GM23338 (cell line): ENCODE results near the gene SORCS2. TPM values are rescaled to one million over a fixed set of nuclear protein-coding genes. Genes with fewer than 3 reads are reported as not detected.

Experiments
- ATAC-seq: fragments of 200-7000 bp; cut with Tn5 transposase; 3 replicates; pipeline ENCODE4 v1.9.1; 2020
- DNase-seq: peaks from one replicate; pipeline ENCODE4 v3.0.0-alpha.2; 2015; ENCODE audit warnings: low spot score
- H2AFZ ChIP-seq: fragments of 200-600 bp; sonication (generic); 2 replicates; pipeline ENCODE4 v1.8.0; 2016; ENCODE audit warnings: antibody characterized with exemption, mild to moderate bottlenecking, moderate library complexity
- H3F3A ChIP-seq: fragments of 200-600 bp; sonication (generic); replicated peaks from 2 replicates; pipeline ENCODE4 v1.8.0; 2017; ENCODE audit warnings: antibody characterized with exemption, mixed run types, low read depth
- H3K27ac ChIP-seq: fragments of 200-600 bp; sonication (generic); 2 replicates; pipeline ENCODE4 v1.6.1; 2016; ENCODE audit warnings: low read depth
- H3K27me3 ChIP-seq: fragments of 200-600 bp; sonication (generic); 2 replicates; pipeline ENCODE4 v1.8.0; 2016; ENCODE audit warnings: mild to moderate bottlenecking, mixed run types, moderate library complexity; ENCODE audit not compliant: insufficient read depth
- H3K36me3 ChIP-seq: fragments of 200-600 bp; sonication (generic); 2 replicates; pipeline ENCODE4 v1.8.0; 2016; ENCODE audit warnings: mild to moderate bottlenecking; ENCODE audit not compliant: insufficient read depth
- H3K4me1 ChIP-seq: fragments of 200-600 bp; sonication (generic); 2 replicates; pipeline ENCODE4 v1.8.0; 2016; ENCODE audit warnings: mild to moderate bottlenecking, moderate library complexity; ENCODE audit not compliant: insufficient read depth
- H3K4me2 ChIP-seq: fragments of 200-600 bp; sonication (generic); 2 replicates; pipeline ENCODE4 v1.7.1; 2017; ENCODE audit warnings: mixed run types
- H3K4me3 ChIP-seq: fragments of 200-600 bp; sonication (generic); 2 replicates; pipeline ENCODE4 v1.6.1; 2016; ENCODE audit warnings: mixed run types
- H3K79me2 ChIP-seq: fragments of 200-600 bp; sonication (generic); replicated peaks from 2 replicates; pipeline ENCODE4 v1.8.0; 2017; ENCODE audit warnings: mild to moderate bottlenecking; ENCODE audit not compliant: insufficient read depth
- H3K9me2 ChIP-seq: fragments of 200-600 bp; sonication (generic); 2 replicates; pipeline ENCODE4 v1.8.0; 2017; ENCODE audit not compliant: insufficient read depth
- H4K20me1 ChIP-seq: fragments of 200-600 bp; sonication (generic); replicated peaks from 2 replicates; pipeline ENCODE4 v1.8.0; 2017; ENCODE audit warnings: mild to moderate bottlenecking; ENCODE audit not compliant: insufficient read depth
- H3K27ac Mint-ChIP-seq: 2 replicates; pipeline ENCODE4 v1.8.0; 2020; ENCODE audit warnings: inconsistent platforms, mild to moderate bottlenecking, moderate library complexity, mixed read lengths
- H3K27me3 Mint-ChIP-seq: 3 replicates; pipeline ENCODE4 v1.8.0; 2022; ENCODE audit warnings: low read depth, mild to moderate bottlenecking, moderate library complexity, mixed read lengths, inconsistent platforms; ENCODE audit not compliant: insufficient read depth, poor library complexity
- H3K36me3 Mint-ChIP-seq: 3 replicates; pipeline ENCODE4 v1.8.0; 2021; ENCODE audit warnings: low read depth, mild to moderate bottlenecking, inconsistent platforms, moderate library complexity, mixed read lengths
- H3K4me1 Mint-ChIP-seq: 3 replicates; pipeline ENCODE4 v1.8.0; 2020; ENCODE audit warnings: mild to moderate bottlenecking, inconsistent platforms, mixed read lengths
- H3K4me3 Mint-ChIP-seq: 3 replicates; pipeline ENCODE4 v1.8.0; 2021; ENCODE audit warnings: moderate library complexity, mild to moderate bottlenecking, inconsistent platforms, mixed read lengths
- H3K9me3 Mint-ChIP-seq: 3 replicates; pipeline ENCODE4 v1.8.0; 2020; ENCODE audit warnings: moderate library complexity, mild to moderate bottlenecking, inconsistent platforms, mixed read lengths
- CREB1 ChIP-seq: fragments of 250-450 bp; sonication (Bioruptor Pico); IDR thresholded peaks from 2 replicates; pipeline ENCODE4 v1.5.0; 2020; ENCODE audit warnings: low read depth, mild to moderate bottlenecking, moderate library complexity
- ETS1 ChIP-seq: IDR thresholded peaks from 2 replicates; pipeline ENCODE4 v1.6.1; 2016; ENCODE audit warnings: antibody characterized with exemption
- EZH2 ChIP-seq: fragments of 200-600 bp; sonication (generic); IDR thresholded peaks from one replicate; pipeline ENCODE4 v1.8.0; 2017; ENCODE audit warnings: antibody characterized with exemption, mild to moderate bottlenecking, low read depth; ENCODE audit not compliant: unreplicated experiment
- EZH2phosphoT487 ChIP-seq: fragments of 200-600 bp; sonication (generic); IDR thresholded peaks from one replicate; pipeline ENCODE4 v1.8.1; 2018; ENCODE audit warnings: antibody characterized with exemption; ENCODE audit not compliant: unreplicated experiment
- JUNB ChIP-seq: IDR thresholded peaks from one replicate; pipeline ENCODE4 v1.6.1; 2016; ENCODE audit warnings: antibody characterized with exemption; ENCODE audit not compliant: unreplicated experiment
- NANOG ChIP-seq: IDR thresholded peaks from 2 replicates; pipeline ENCODE4 v1.6.1; 2016; ENCODE audit warnings: antibody characterized with exemption, borderline replicate concordance
- POLR2AphosphoS5 ChIP-seq: IDR thresholded peaks from 2 replicates; pipeline ENCODE4 v1.6.1; 2016; ENCODE audit warnings: antibody characterized with exemption, low read depth
- STAT1 ChIP-seq: IDR thresholded peaks from one replicate; pipeline ENCODE4 v1.6.1; 2016; ENCODE audit warnings: antibody characterized with exemption; ENCODE audit not compliant: unreplicated experiment
- ZNF114 ChIP-seq: fragments of 250-450 bp; sonication (Bioruptor Pico); IDR thresholded peaks from 2 replicates; pipeline ENCODE4 v1.5.0; 2020; ENCODE audit warnings: mild to moderate bottlenecking, moderate library complexity
- ZNF331 ChIP-seq: fragments of 250-450 bp; sonication (Bioruptor Pico); IDR thresholded peaks from 2 replicates; pipeline ENCODE4 v1.5.0; 2020; ENCODE audit warnings: low read depth, mild to moderate bottlenecking, moderate library complexity
- polyA plus RNA-seq: library from polyadenylated mRNA; unstranded; fragments of >200 nt; fragmentation: Nextera tagmentation; extraction: Ambion mirVana; gene quantifications from 2 replicates; pipeline ENCODE4 v1.2.1, GENCODE V29; 2016
- total RNA-seq: library from RNA; depleted of rRNA; stranded (reverse); fragments of >200 nt; shearing (Covaris generic); gene quantifications from 2 replicates; pipeline ENCODE4 v1.2.3, GENCODE V29; 2014
- TF ChIP-seq, protein P1 (sequence below): IDR thresholded peaks from one replicate; pipeline ENCODE4 v1.6.1; 2018; ENCODE audit warnings: antibody characterized with exemption; ENCODE audit not compliant: unreplicated experiment
- TF ChIP-seq, protein P2 (sequence below): fragments of 250-450 bp; sonication (Bioruptor Pico); IDR thresholded peaks from 2 replicates; pipeline ENCODE4 v1.5.0; 2020; ENCODE audit warnings: mild to moderate bottlenecking, moderate library complexity
- TF ChIP-seq, protein P3 (sequence below), 2 experiments: fragments of 200-600 bp in 1 of 2; sonication (generic) in 1 of 2; conservative IDR thresholded peaks; 2 replicates each; pipeline versions ENCODE4 v1.5.1 to v1.6.1; 2016 to 2017; ENCODE audit warnings: antibody characterized with exemption in 2 of 2, low read depth in 2 of 2, mild to moderate bottlenecking in 2 of 2, moderate library complexity in 1 of 2

SORCS2 gene
- total and polyA plus RNA-seq, 2 experiments from 2014 or later, result 0.47 to 2.4 TPM

GRCh38 chr4:7333024-7333780, 140.9 kb downstream of the SORCS2 start:
- Mint-ChIP-seq H3K27ac (no peak overlapping the region), H3K27me3 (peaks cover 16% of the 10 kb centered on the region)
- no peak overlapping the region for H3K4me2 ChIP-seq

More at GRCh38 chr4:7333024-7333780, 140.9 kb downstream of the SORCS2 start:
- H3K4me1 Mint-ChIP-seq, result peaks cover 10% of the 10 kb centered on the region
- Histone ChIP-seq H3K27ac (no peak overlapping the region), H3K9me2 (no peaks in the 10 kb centered on the region), H3K79me2 (no peaks in the 10 kb centered on the region), H3K27me3 (no peaks in the 10 kb centered on the region), H3K4me3 (no peak overlapping the region), H3K4me1 (no peaks in the 10 kb centered on the region), H3K36me3 (no peaks in the 10 kb centered on the region), H3F3A (no peaks in the 10 kb centered on the region), H4K20me1 (no peaks in the 10 kb centered on the region), H2AFZ (no peak overlapping the region)
- H3K36me3 Mint-ChIP-seq, result no peaks in the 10 kb centered on the region; the same call in 2 of the 3 replicates
- H3K4me3 Mint-ChIP-seq, result no peak overlapping the region
- TF ChIP-seq, protein P1, sequence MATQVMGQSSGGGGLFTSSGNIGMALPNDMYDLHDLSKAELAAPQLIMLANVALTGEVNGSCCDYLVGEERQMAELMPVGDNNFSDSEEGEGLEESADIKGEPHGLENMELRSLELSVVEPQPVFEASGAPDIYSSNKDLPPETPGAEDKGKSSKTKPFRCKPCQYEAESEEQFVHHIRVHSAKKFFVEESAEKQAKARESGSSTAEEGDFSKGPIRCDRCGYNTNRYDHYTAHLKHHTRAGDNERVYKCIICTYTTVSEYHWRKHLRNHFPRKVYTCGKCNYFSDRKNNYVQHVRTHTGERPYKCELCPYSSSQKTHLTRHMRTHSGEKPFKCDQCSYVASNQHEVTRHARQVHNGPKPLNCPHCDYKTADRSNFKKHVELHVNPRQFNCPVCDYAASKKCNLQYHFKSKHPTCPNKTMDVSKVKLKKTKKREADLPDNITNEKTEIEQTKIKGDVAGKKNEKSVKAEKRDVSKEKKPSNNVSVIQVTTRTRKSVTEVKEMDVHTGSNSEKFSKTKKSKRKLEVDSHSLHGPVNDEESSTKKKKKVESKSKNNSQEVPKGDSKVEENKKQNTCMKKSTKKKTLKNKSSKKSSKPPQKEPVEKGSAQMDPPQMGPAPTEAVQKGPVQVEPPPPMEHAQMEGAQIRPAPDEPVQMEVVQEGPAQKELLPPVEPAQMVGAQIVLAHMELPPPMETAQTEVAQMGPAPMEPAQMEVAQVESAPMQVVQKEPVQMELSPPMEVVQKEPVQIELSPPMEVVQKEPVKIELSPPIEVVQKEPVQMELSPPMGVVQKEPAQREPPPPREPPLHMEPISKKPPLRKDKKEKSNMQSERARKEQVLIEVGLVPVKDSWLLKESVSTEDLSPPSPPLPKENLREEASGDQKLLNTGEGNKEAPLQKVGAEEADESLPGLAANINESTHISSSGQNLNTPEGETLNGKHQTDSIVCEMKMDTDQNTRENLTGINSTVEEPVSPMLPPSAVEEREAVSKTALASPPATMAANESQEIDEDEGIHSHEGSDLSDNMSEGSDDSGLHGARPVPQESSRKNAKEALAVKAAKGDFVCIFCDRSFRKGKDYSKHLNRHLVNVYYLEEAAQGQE, result no peak
- TF ChIP-seq JUNB (no peak), ETS1 (no peak), POLR2AphosphoS5 (no peak), EZH2 (no peak), CREB1 (CRISPR knock-in tag) (no peak), EZH2phosphoT487 (no peak), NANOG (no peak), ZNF114 (CRISPR knock-in tag) (no peak), STAT1 (no peak), ZNF331 (CRISPR knock-in tag) (no peak)
- TF ChIP-seq, protein P2, sequence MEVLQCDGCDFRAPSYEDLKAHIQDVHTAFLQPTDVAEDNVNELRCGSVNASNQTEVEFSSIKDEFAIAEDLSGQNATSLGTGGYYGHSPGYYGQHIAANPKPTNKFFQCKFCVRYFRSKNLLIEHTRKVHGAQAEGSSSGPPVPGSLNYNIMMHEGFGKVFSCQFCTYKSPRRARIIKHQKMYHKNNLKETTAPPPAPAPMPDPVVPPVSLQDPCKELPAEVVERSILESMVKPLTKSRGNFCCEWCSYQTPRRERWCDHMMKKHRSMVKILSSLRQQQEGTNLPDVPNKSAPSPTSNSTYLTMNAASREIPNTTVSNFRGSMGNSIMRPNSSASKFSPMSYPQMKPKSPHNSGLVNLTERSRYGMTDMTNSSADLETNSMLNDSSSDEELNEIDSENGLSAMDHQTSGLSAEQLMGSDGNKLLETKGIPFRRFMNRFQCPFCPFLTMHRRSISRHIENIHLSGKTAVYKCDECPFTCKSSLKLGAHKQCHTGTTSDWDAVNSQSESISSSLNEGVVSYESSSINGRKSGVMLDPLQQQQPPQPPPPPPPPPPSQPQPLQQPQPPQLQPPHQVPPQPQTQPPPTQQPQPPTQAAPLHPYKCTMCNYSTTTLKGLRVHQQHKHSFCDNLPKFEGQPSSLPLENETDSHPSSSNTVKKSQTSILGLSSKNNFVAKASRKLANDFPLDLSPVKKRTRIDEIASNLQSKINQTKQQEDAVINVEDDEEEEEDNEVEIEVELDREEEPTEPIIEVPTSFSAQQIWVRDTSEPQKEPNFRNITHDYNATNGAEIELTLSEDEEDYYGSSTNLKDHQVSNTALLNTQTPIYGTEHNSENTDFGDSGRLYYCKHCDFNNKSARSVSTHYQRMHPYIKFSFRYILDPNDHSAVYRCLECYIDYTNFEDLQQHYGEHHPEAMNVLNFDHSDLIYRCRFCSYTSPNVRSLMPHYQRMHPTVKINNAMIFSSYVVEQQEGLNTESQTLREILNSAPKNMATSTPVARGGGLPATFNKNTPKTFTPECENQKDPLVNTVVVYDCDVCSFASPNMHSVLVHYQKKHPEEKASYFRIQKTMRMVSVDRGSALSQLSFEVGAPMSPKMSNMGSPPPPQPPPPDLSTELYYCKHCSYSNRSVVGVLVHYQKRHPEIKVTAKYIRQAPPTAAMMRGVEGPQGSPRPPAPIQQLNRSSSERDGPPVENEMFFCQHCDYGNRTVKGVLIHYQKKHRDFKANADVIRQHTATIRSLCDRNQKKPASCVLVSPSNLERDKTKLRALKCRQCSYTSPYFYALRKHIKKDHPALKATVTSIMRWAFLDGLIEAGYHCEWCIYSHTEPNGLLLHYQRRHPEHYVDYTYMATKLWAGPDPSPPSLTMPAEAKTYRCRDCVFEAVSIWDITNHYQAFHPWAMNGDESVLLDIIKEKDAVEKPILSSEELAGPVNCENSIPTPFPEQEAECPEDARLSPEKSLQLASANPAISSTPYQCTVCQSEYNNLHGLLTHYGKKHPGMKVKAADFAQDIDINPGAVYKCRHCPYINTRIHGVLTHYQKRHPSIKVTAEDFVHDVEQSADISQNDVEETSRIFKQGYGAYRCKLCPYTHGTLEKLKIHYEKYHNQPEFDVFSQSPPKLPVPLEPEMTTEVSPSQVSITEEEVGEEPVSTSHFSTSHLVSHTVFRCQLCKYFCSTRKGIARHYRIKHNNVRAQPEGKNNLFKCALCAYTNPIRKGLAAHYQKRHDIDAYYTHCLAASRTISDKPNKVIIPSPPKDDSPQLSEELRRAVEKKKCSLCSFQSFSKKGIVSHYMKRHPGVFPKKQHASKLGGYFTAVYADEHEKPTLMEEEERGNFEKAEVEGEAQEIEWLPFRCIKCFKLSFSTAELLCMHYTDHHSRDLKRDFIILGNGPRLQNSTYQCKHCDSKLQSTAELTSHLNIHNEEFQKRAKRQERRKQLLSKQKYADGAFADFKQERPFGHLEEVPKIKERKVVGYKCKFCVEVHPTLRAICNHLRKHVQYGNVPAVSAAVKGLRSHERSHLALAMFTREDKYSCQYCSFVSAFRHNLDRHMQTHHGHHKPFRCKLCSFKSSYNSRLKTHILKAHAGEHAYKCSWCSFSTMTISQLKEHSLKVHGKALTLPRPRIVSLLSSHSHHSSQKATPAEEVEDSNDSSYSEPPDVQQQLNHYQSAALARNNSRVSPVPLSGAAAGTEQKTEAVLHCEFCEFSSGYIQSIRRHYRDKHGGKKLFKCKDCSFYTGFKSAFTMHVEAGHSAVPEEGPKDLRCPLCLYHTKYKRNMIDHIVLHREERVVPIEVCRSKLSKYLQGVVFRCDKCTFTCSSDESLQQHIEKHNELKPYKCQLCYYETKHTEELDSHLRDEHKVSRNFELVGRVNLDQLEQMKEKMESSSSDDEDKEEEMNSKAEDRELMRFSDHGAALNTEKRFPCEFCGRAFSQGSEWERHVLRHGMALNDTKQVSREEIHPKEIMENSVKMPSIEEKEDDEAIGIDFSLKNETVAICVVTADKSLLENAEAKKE, result no peak
- TF ChIP-seq, protein P3, sequence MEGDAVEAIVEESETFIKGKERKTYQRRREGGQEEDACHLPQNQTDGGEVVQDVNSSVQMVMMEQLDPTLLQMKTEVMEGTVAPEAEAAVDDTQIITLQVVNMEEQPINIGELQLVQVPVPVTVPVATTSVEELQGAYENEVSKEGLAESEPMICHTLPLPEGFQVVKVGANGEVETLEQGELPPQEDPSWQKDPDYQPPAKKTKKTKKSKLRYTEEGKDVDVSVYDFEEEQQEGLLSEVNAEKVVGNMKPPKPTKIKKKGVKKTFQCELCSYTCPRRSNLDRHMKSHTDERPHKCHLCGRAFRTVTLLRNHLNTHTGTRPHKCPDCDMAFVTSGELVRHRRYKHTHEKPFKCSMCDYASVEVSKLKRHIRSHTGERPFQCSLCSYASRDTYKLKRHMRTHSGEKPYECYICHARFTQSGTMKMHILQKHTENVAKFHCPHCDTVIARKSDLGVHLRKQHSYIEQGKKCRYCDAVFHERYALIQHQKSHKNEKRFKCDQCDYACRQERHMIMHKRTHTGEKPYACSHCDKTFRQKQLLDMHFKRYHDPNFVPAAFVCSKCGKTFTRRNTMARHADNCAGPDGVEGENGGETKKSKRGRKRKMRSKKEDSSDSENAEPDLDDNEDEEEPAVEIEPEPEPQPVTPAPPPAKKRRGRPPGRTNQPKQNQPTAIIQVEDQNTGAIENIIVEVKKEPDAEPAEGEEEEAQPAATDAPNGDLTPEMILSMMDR (conservative IDR thresholded peaks at IDR 0.05; ENCODE audit: low read depth in 2 of 2), result no peak
- peaks cover 4% of the 10 kb centered on the region for H3K9me3 Mint-ChIP-seq
- no peak for DNase-seq
- no peak for ATAC-seq
